HG02943 (cell line): ENCODE measurements around the gene PCDHB12.
"Not testable (repeated sequence)": the region's sequence is repeated elsewhere in the genome, so short reads cannot be mapped to it uniquely, and the experiment has no call there.

Experiments used
- ATAC-seq: cut with Tn5 transposase; IDR thresholded peaks from one replicate; pipeline ENCODE4 v1.9.1; 2021; ENCODE audit warnings: mild to moderate bottlenecking, low read depth, moderate library complexity; ENCODE audit not compliant: unreplicated experiment

The PCDHB12 gene

DNA sequence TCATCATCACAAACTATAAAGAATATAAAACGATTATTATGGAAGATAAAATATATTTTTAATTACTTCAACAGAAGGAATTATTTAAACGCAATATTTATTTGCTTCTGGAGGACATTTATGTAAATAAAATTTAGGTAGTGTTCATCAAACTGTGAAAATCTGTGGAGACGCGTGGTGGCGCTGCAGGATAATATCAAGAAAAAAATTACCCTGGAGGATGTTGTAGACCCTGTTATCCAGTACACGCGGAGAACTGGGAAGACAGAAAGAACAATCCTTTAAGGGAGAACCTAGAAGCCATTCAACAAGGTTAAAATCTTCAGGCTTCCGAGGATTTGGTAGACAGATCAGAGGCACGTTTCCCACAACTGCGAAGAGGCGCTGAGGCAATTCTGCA is at the start of gene PCDHB12:
TSS of gene PCDHB12 (plus strand) at position 242 of the 400 bp plus-strand sequence. CDS start 189 bp downstream, outside the sequence.
- no peak for ATAC-seq

DNA sequence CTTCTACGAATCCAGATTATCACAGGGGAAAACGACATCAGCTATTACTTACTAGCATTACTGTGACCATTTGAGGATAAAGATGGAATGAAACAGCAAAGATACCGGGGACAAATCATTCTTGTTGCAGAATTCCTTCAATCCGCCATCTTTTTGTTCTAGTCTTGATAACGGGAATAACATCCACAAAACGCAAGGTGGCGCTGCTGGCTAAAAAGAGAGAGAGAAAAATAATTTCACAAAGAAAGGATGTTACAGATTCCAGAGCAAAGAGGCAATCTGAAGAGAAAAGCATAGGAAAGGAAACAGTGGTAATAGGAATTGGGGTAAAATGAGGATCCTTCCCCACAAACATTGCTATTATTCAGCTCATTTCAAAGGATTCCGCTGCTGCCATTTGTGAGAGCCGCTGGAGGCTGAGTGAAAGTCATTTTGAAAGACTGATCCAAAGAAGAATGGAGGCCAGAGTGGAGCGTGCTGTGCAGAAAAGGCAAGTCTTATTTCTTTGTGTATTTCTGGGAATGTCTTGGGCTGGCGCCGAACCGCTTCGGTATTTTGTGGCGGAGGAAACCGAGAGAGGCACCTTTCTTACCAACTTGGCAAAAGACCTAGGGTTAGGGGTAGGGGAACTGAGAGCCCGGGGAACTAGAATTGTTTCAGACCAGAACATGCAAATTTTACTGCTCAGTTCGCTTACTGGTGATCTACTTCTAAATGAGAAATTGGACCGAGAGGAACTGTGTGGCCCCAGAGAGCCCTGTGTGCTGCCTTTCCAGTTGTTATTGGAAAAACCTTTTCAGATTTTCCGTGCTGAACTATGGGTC is 35.9 kb upstream of the PCDHB12 start, which contains the start of gene PCDHB7:
TSS of gene PCDHB7 (plus strand) at position 264 of the 824 bp plus-strand sequence. CDS start at position 456, 192 bp downstream.
- ATAC-seq: no peak

DNA sequence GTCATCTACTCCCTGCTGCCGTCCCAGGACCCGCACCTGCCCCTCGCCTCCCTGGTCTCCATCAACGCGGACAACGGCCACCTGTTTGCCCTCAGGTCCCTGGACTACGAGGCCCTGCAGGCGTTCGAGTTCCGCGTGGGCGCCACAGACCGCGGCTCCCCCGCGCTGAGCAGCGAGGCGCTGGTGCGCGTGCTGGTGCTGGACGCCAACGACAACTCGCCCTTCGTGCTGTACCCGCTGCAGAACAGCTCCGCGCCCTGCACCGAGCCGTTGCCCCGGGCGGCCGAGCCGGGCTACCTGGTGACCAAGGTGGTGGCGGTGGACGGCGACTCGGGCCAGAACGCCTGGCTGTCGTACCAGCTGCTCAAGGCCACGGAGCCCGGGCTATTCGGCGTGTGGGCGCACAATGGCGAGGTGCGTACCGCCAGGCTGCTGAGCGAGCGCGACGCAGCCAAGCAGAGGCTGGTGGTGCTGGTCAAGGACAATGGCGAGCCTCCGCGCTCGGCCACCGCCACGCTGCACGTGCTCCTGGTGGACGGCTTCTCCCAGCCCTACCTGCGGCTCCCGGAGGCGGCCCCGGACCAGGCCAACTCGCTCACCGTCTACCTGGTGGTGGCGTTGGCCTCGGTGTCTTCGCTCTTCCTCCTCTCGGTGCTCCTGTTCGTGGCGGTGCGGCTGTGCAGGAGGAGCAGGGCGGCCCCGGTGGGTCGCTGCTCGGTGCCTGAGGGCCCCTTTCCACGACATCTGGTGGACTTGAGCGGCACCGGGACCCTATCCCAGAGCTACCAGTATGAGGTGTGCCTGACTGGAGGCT is 34.0 kb upstream of the PCDHB12 start:
- not testable (repeated sequence) for ATAC-seq

DNA sequence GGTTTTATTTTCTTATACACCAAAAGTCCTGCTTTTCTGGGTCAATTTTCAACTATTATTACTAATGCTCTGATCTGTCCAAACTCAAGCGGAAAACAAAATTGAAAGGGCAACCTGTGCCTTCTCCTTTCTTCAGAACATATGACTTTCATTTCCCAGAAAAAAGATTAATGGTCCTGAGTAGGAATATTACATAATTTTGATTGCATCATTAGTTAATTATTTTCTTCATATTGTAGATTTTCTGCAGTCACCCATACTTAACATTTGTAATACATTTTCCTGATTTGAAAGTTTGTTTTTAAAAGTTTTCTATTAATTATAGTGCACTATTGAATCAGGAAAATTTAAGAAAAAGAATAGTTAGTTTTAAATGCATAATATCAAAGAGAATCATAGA is 32.6 kb upstream of the PCDHB12 start:
- ATAC-seq: no peak

DNA sequence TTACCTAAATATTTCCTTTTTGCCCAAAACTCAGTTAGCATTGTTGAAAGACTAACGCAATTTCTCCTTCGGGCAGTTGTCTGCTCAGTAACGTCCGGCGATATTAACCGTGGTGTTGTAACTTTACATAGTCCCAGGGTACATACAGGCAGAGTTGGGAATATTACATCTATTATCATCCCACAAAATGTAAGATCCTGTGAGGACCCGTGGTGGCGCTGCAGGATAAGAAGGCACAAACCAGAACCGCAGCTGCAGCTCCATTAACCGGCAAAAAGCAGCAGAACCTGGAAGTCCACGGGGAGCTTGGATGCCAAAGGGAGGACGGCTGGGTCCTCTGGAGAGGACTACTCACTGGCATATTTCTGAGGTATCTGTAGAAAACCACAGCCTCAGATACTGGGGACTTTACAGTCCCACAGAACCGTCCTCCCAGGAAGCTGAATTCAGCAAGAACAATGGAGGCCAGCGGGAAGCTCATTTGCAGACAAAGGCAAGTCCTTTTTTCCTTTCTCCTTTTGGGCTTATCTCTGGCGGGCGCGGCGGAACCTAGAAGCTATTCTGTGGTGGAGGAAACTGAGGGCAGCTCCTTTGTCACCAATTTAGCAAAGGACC is 30.8 kb upstream of the PCDHB12 start, which contains the start of gene PCDHB8:
TSS of gene PCDHB8 (plus strand) at position 214 of the 615 bp plus-strand sequence. CDS start at position 459, 245 bp downstream.
- ATAC-seq: not testable (repeated sequence)

DNA sequence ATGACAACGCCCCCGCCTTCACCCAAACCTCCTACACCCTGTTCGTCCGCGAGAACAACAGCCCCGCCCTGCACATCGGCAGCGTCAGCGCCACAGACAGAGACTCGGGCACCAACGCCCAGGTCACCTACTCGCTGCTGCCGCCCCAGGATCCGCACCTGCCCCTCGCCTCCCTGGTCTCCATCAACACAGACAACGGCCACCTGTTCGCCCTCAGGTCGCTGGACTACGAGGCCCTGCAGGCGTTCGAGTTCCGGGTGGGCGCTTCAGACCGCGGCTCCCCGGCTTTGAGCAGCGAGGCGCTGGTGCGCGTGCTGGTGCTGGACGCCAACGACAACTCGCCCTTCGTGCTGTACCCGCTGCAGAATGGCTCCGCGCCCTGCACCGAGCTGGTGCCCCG is 29.1 kb upstream of the PCDHB12 start:
- ATAC-seq: not testable (repeated sequence)

DNA sequence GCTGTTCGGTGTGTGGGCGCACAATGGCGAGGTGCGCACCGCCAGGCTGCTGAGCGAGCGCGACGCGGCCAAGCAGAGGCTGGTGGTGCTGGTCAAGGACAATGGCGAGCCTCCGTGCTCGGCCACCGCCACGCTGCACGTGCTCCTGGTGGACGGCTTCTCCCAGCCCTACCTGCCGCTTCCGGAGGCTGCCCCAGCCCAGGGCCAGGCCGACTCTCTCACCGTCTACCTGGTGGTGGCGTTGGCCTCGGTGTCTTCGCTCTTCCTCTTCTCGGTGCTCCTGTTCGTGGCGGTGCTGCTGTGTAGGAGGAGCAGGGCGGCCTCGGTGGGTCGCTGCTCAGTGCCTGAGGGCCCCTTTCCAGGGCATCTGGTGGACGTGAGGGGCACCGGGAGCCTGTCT is 28.6 kb upstream of the PCDHB12 start:
- ATAC-seq: not testable (repeated sequence)

DNA sequence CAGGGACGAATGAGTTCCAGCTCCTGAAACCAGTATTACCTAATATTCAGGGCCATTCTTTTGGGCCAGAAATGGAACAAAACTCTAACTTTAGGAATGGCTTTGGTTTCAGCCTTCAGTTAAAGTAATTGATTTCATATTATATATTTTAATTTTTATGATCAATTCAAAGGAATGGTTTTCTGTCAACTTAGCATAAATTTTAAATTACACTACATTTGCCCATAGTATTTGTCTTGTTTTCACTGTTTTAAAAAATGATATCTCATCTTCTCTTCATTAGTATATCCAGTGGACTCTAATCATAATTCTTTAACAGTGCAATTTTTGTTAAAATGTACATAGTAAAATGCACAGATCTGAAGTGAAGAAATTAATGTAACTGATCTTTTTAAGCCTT is 28.2 kb upstream of the PCDHB12 start:
- no peak for ATAC-seq

DNA sequence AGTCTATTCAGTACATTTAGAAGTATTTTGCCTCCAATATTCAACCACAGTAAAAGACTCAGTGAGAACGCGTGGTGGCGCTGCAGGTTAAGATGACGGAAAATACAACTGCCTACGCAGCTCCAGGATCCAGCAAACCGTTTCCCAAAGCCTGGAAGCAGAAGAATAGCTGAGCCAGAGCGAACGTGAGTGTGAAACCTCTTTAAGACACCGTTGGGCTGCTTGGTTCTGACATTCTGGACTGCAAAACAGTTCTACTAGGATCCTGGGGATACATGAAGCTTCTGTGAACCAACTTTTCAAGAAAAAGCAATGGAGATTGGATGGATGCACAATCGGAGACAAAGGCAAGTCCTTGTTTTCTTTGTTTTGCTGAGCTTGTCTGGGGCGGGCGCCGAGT is 26.3 kb upstream of the PCDHB12 start, which contains the start of gene PCDHB16:
TSS of gene PCDHB16 (plus strand) at position 140 of the 400 bp plus-strand sequence. CDS start at position 313, 173 bp downstream.
- ATAC-seq: no peak

DNA sequence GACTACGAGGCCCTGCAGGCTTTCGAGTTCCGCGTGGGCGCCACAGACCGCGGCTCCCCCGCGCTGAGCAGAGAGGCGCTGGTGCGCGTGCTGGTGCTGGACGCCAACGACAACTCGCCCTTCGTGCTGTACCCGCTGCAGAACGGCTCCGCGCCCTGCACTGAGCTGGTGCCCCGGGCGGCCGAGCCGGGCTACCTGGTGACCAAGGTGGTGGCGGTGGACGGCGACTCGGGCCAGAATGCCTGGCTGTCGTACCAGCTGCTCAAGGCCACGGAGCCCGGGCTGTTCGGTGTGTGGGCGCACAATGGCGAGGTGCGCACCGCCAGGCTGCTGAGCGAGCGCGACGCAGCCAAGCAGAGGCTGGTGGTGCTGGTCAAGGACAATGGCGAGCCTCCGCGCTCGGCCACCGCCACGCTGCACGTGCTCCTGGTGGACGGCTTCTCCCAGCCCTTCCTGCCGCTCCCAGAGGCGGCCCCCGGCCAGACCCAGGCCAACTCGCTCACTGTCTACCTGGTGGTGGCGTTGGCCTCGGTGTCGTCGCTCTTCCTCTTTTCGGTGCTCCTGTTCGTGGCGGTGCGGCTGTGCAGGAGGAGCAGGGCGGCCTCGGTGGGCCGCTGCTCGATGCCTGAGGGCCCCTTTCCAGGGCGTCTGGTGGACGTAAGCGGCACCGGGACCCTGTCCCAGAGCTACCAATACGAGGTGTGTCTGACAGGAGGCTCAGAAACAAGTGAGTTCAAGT is 24.2 kb upstream of the PCDHB12 start:
- ATAC-seq: not testable (repeated sequence)

DNA sequence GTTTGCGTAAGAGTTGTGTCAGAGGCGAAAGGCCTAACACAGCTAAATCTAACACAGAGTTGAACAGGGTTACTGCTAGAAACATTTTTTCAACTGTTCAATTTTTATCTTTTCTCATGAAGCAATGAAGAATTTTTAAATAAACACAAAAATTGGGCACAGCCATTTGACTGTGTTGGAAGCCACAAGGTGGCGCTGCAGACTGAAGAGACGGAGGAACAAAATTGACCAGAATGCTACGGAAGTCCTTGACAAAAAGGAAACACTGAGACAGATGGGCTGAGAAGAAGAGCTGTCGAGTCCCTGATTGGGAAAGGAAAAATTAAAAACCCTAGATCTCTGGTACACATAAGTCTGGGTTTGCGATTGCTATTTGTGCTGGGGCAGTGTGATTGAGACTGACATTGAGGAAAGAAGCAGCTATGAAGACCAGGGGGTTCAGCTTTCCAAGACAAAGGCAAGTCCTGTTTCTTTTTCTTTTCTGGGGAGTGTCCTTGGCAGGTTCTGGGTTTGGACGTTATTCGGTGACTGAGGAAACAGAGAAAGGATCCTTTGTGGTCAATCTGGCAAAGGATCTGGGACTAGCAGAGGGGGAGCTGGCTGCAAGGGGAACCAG is 21.5 kb upstream of the PCDHB12 start, which contains the start of gene PCDHB9:
TSS of gene PCDHB9 (plus strand) at position 265 of the 616 bp plus-strand sequence. CDS start at position 423, 158 bp downstream.
- ATAC-seq: no peak

DNA sequence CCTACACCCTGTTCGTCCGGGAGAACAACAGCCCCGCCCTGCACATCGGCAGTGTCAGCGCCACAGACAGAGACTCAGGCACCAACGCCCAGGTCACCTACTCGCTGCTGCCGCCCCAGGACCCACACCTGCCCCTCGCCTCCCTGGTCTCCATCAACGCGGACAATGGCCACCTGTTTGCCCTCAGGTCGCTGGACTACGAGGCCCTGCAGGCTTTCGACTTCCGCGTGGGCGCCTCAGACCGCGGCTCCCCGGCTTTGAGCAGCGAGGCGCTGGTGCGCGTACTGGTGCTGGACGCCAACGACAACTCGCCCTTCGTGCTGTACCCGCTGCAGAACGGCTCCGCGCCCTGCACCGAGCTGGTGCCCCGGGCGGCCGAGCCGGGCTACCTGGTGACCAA is 19.8 kb upstream of the PCDHB12 start:
- not testable (repeated sequence) for ATAC-seq

DNA sequence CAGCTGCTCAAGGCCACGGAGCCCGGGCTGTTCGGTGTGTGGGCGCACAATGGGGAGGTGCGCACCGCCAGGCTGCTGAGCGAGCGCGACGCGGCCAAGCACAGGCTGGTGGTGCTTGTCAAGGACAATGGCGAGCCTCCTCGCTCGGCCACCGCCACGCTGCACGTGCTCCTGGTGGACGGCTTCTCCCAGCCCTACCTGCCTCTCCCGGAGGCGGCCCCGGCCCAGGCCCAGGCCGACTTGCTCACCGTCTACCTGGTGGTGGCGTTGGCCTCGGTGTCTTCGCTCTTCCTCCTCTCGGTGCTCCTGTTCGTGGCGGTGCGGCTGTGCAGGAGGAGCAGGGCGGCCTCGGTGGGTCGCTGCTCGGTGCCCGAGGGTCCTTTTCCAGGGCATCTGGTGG is 19.4 kb upstream of the PCDHB12 start:
- ATAC-seq: not testable (repeated sequence)

DNA sequence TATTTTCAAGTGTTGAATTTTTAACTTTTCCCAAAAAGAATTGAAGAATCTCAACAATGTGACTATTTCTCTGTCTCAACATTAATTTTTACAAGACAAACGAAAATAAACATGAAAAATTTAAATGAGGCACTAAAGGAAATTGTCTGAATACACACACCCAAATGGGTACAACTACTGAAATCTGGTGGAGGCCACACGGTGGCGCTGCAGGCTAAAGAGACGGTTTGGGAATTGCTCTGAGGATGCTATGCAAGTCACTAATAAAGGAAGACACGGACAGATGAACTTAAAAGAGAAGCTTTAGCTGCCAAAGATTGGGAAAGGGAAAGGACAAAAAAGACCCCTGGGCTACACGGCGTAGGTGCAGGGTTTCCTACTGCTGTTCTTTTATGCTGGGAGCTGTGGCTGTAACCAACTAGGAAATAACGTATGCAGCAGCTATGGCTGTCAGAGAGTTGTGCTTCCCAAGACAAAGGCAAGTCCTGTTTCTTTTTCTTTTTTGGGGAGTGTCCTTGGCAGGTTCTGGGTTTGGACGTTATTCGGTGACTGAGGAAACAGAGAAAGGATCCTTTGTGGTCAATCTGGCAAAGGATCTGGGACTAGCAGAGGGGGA is 16.3 kb upstream of the PCDHB12 start, which contains the start of gene PCDHB10:
TSS of gene PCDHB10 (plus strand) at position 244 of the 616 bp plus-strand sequence. CDS start at position 444, 200 bp downstream.
- no peak for ATAC-seq

DNA sequence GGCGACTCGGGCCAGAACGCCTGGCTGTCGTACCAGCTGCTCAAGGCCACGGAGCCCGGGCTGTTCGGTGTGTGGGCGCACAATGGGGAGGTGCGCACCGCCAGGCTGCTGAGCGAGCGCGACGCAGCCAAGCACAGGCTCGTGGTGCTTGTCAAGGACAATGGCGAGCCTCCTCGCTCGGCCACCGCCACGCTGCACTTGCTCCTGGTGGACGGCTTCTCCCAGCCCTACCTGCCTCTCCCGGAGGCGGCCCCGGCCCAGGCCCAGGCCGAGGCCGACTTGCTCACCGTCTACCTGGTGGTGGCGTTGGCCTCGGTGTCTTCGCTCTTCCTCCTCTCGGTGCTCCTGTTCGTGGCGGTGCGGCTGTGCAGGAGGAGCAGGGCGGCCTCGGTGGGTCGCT is 14.2 kb upstream of the PCDHB12 start:
- not testable (repeated sequence) for ATAC-seq

DNA sequence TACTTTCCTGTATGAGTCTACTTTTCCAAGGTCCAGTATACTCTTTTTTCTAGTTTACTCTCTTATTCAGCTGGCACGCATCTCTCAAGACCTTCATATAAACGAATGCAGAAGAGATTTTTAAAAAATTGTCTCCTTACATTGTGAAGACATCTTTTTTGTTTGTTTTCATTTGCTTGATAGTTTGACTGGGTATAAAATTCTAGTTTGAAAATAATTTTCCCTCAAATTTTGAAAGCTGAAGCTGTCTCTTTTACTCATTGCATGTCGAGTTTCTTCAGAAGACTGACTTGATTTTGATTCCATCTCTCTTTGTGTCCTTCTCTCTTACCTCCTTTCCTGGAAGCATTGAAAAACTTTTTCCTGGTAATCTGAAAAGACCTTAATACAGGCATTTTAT is 12.2 kb upstream of the PCDHB12 start:
- ATAC-seq: no peak

DNA sequence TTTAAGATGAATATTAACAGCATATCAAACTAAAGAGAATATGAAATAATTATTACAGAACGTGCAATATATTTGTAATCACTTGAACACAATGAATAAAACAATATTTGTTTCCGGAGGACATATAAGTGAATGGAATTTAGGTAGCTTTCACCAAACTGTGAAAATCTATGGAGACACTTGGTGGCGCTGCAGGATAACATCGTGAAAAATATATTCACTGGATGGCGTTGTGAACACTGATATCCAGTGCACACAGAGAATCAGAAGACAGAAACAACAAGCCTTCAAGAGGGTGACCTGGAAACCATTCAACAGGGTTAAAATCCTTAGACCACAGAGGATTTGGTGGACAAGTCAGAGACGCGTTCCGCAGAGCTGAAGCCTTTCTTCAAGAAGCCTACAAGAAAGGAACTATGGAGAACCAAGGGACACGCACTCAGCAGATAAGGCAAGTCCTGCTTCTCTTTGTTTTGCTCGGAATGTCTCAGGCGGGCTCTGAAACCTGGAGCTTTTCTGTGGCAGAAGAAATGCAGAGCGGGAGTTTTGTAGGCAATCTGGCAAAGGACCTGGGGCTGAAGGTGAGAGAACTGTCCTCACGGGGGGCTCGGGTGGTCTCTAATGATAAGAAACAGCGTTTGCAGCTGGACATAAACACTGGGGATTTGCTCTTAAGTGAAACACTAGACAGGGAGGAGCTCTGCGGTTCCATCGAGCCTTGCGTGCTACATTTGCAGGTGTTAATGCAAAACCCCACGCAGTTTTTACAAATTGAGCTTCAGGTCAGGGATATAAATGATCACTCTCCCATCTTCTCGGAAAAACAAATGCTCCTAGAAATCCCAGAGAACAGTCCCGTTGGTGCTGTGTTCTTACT is 8.9 kb upstream of the PCDHB12 start, which contains the start of gene PCDHB11:
TSS of gene PCDHB11 (plus strand) at position 269 of the 877 bp plus-strand sequence. CDS start at position 417, 148 bp downstream.
- no peak for ATAC-seq

DNA sequence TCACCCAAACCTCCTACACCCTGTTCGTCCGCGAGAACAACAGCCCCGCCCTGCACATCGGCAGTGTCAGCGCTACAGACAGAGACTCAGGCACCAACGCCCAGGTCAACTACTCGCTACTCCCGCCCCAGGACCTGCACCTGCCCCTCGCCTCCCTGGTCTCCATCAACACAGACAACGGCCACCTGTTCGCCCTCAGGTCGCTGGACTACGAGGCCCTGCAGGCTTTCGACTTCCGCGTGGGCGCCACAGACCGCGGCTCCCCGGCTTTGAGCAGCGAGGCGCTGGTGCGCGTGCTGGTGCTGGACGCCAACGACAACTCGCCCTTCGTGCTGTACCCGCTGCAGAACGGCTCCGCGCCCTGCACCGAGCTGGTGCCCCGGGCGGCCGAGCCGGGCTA is 7.4 kb upstream of the PCDHB12 start:
- not testable (repeated sequence) for ATAC-seq
